HL-60 (cell line): ENCODE results near the gene PAX1.

Experiments used
- DNase-seq, 2 experiments: peaks; one replicate each; pipeline ENCODE4 v3.0.0-alpha.2; 2010 to 2020; ENCODE audit warnings: low read depth in 1 of 2, low spot score in 1 of 2
- H3K27ac ChIP-seq: fragments of 250-450 bp; sonication (Bioruptor Pico); replicated peaks from 2 replicates; pipeline ENCODE4 v1.5.1; 2020; ENCODE audit warnings: mild to moderate bottlenecking, moderate library complexity
- H3K27me3 ChIP-seq: fragments of 250-450 bp; sonication (Bioruptor Pico); 2 replicates; pipeline ENCODE4 v1.5.1; 2021; ENCODE audit warnings: mild to moderate bottlenecking, moderate library complexity; ENCODE audit not compliant: insufficient read depth, poor library complexity, severe bottlenecking
- H3K4me3 ChIP-seq: replicated peaks from 2 replicates; pipeline ENCODE4 v1.5.1; 2011; ENCODE audit warnings: mild to moderate bottlenecking, control low read depth, low read length; ENCODE audit not compliant: insufficient read depth
- CTCF ChIP-seq: IDR thresholded peaks from one replicate; pipeline ENCODE4 v1.5.1; 2011; ENCODE audit warnings: low read length, control low read depth, inconsistent platforms; ENCODE audit not compliant: insufficient read depth
- GABPA ChIP-seq: IDR thresholded peaks from 2 replicates; pipeline ENCODE4 v1.6.1; 2012; ENCODE audit warnings: low read depth
- POLR2AphosphoS5 ChIP-seq: IDR thresholded peaks from 2 replicates; pipeline ENCODE4 v1.6.1; 2012; ENCODE audit warnings: low read depth
- REST ChIP-seq: IDR thresholded peaks from 2 replicates; pipeline ENCODE4 v1.6.1; 2012; ENCODE audit warnings: low read depth; ENCODE audit not compliant: insufficient replicate concordance
- SPI1 ChIP-seq: IDR thresholded peaks from 2 replicates; pipeline ENCODE4 v1.6.1; 2012; ENCODE audit warnings: low read depth, mild to moderate bottlenecking, borderline replicate concordance
- long read RNA-seq: library from polyadenylated mRNA; unstranded; transcript quantifications from one replicate; pipeline ENCODE4 v2.0.0, GENCODE V29; 2020

PAX1 gene
- long read RNA-seq: 0 reads

GRCh38 chr20:21705575-21706260 is at the start of gene PAX1:
Gene PAX1, plus strand, starts transcription at chr20:21705664. Its CDS starts 49 bp downstream, at chr20:21705713.
- Histone ChIP-seq H3K4me3 (no peak within 1 kb of the TSS), H3K27ac (no peak within 1 kb of the TSS), H3K27me3 (peaks cover 81% of the 10 kb centered on the region)
- no peak for DNase-seq
- no peak for TF ChIP-seq POLR2AphosphoS5
- no peak for TF ChIP-seq CTCF
- no peak for TF ChIP-seq REST
- no peak for TF ChIP-seq GABPA
- no peak for TF ChIP-seq SPI1

GRCh38 chr20:21656308-21657067 is 49.0 kb upstream of the PAX1 start:
- no peak for DNase-seq
- Histone ChIP-seq H3K4me3 (no peak overlapping the region), H3K27ac (no peak overlapping the region), H3K27me3 (no peaks in the 10 kb centered on the region)
- TF ChIP-seq CTCF (no peak), GABPA (no peak), REST (no peak), SPI1 (no peak), POLR2AphosphoS5 (no peak)

GRCh38 chr20:21661488-21662055 is 43.9 kb upstream of the PAX1 start:
- no peak overlapping the region for H3K27ac ChIP-seq
- TF ChIP-seq POLR2AphosphoS5 (no peak), REST (no peak), GABPA (no peak), SPI1 (no peak), CTCF (no peak)
- H3K27me3 ChIP-seq: no peaks in the 10 kb centered on the region
- no peak overlapping the region for H3K4me3 ChIP-seq
- no peak for DNase-seq
